ENCODE measurements around the gene BCLAF3. TPM values are rescaled to one million over a fixed set of nuclear protein-coding genes. Genes with fewer than 3 reads are reported as not detected.

Gene BCLAF3
- total and polyA plus RNA-seq, 2 of the 4 experiments (the other 2 are of a cell fraction) = 1.6 TPM

GRCh38 chrX:19958552-19959486, 32.0 kb downstream of the BCLAF3 start:
- Histone ChIP-seq H2BK5ac (ENCODE audit: low read depth, low read length, poor library complexity, severe bottlenecking) (no peak overlapping the region), H3K36me3 (ENCODE audit: control insufficient read depth, insufficient read depth, low read length) (peaks cover 1% of the 10 kb centered on the region; the same call in 1 of the 2 replicates), H3K27me3 (ENCODE audit: control insufficient read depth, insufficient read depth, low read length) (no peaks in the 10 kb centered on the region), H4K8ac (ENCODE audit: low read depth in 2 of 2, low read length in 2 of 2) (no peak overlapping the region), H3K23ac (ENCODE audit: low read depth, low read length) (no peak overlapping the region), H3K27ac (ENCODE audit: insufficient read depth, low read length) (no peak overlapping the region), H2BK20ac (ENCODE audit: low read depth, low read length) (no peak overlapping the region), H4K5ac (ENCODE audit: low read depth, low read length) (no peak overlapping the region), H3K9me1 (ENCODE audit: insufficient read depth, low read length) (no peaks in the 10 kb centered on the region), H3K4me1 (ENCODE audit: control insufficient read depth, insufficient read depth, low read length) (no peaks in the 10 kb centered on the region), H3K4ac (ENCODE audit: low read depth, low read length) (no peak overlapping the region), H3K4me2 (ENCODE audit: low read depth, low read length) (no peak overlapping the region), H3K18ac (ENCODE audit: low read depth, low read length) (no peak overlapping the region), H2BK15ac (ENCODE audit: low read depth, low read length) (no peak overlapping the region), H4K91ac (ENCODE audit: insufficient read depth, low read depth, low read length) (no peak overlapping the region), H3K4me3 (ENCODE audit: insufficient read depth, low read depth, low read length) (no peak overlapping the region), H3K79me1 (ENCODE audit: low read depth in 1 of 2, low read length in 2 of 2) (peaks cover 0 to 5% of the 10 kb centered on the region in 2 experiments; a peak in 1 of 4 replicates), H3K9ac (ENCODE audit: low read depth, low read length) (no peak overlapping the region), H2AK9ac (replicated peaks; ENCODE audit: low read depth, low read length, poor library complexity) (no peak overlapping the region), H4K20me1 (ENCODE audit: insufficient read depth, low read length) (no peaks in the 10 kb centered on the region), H2BK120ac (ENCODE audit: low read depth, low read length) (no peak overlapping the region), H3K14ac (replicated peaks; ENCODE audit: low read depth, low read length) (no peak overlapping the region), H2AK5ac (ENCODE audit: low read depth, low read length) (no peak overlapping the region), H3K56ac (ENCODE audit: extremely low read depth, insufficient read depth, low read length) (no peak overlapping the region), H3K9me3 (ENCODE audit: control insufficient read depth, insufficient read depth, low read length) (no peaks in the 10 kb centered on the region), H2AFZ (replicated peaks; ENCODE audit: low read length, poor library complexity) (no peak overlapping the region)
- intact Hi-C loops (cut with micrococcal nuclease) (no loop called here), dilution Hi-C loops (cut with HindIII; ENCODE audit: low sequenced_read_pairs, unreplicated experiment) (no loop called here), in situ Hi-C loops (cut with MboI; ENCODE audit: low sequenced_read_pairs) (no loop called here)
- POLR2A ChIA-PET (ENCODE audit: unreplicated experiment) = no interaction called here
- DNase-seq (peak; percentile 4), ATAC-seq (ENCODE audit: low read depth) (no peak)
- WGBS, 2 experiments (ENCODE audit: extremely low coverage in 2 of 2, insufficient read length in 1 of 2) = 70% methylated on average over 2 of the region's 6 CpGs; no CpG with 5 or more reads in 1 of the 2 experiments
- no TSS peak for BruUV-seq (replicated peaks)
- TF ChIP-seq CEBPB (IDR thresholded peaks at IDR 0.05; ENCODE audit: low read depth, low read length) (peak; percentile 24; the same call in 1 of the 2 replicates), MAZ (IDR thresholded peaks at IDR 0.05; ENCODE audit: borderline replicate concordance, low read depth, low read length) (no peak)
- CTCF ChIA-PET = no interaction called here
